Fibroblast of skin of left biceps (primary cell): ENCODE measurements around the gene HMX3.

Experiments
- DNase-seq, 2 experiments: peaks; one replicate each; pipeline ENCODE4 v3.0.0-alpha.2; 2013; ENCODE audit warnings: low read depth in 2 of 2

HMX3 gene

GRCh38 chr10:123135415-123136141 is at the start of gene HMX3:
HMX3 (plus strand) TSS chr10:123135970; CDS start chr10:123136051, 81 bp downstream.
- no peak for DNase-seq

- no peak for DNase-seq
Measured at GRCh38 chr10:123086281-123086680, 49.5 kb upstream of the HMX3 start.

- DNase-seq, result no peak
Measured at GRCh38 chr10:123087348-123087747, 48.4 kb upstream of the HMX3 start.

- DNase-seq, result no peak
Measured at GRCh38 chr10:123087786-123088185, 48.0 kb upstream of the HMX3 start.

- DNase-seq, result no peak
Measured at GRCh38 chr10:123092635-123093414, 42.9 kb upstream of the HMX3 start.

DNA sequence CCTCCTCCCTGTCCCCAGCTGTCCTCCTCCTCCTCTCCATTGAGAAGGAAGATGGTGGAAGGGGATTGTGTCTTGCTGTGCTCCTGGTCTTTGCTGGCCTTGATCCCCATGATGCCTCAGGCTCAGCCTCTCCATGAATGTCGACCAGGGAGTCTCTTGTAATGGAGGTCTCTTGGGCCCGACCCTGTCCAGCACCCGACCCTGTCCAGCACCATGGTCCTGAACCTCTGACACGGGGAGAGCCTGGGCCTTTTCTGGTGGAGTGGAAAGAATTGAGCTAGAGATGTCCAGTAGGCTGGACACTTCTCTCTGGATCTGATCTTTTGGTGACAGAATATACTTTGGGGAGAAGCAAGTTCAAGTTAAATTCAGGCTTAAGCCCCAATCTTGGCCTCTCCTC is 42.3 kb upstream of the HMX3 start:
- no peak for DNase-seq

DNA sequence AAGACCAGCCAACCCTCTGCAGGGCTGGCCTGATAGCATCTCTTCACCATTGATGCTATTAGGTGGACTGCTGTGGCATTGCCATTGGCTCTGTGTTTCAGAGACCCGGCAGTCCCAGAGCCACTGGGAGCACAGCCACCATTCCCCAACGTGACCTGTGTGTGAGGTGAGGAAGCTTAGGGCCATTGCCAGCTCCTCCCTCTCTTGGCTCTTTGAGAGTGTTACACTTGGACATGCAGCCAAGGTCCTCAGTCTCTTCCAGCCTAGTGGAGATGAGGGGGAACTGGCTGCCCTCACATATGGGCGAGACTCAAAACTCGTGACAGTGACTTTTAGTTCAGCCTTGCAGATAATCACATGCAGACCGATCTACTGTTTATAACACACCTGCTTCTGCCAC is 39.3 kb upstream of the HMX3 start:
- DNase-seq, result no peak

DNA sequence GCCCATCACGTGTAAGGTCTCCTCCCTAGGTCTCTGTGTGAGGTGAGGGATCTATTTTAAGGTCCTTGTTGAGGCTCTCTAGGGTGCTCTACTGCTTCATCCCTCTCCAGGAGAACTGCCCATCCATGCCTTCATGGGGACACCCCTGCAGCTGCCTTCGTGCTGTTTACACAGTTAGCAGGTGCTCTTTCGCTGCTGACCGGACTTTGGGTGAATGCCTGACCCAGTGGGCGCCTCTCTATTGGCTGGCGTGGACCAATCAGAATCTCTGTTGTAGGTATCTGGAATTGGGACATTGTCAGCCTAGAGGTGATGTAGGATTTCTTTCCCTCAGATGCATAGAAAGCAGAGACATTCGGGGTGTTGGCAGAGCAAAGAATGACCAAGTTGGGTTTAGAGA is 38.7 kb upstream of the HMX3 start:
- no peak for DNase-seq

GRCh38 chr10:123100030-123100762 is 35.6 kb upstream of the HMX3 start:
- DNase-seq, result no peak

- no peak for DNase-seq
Measured at GRCh38 chr10:123101872-123102271, 33.9 kb upstream of the HMX3 start.

GRCh38 chr10:123102673-123103072 is 33.1 kb upstream of the HMX3 start:
- no peak for DNase-seq

- DNase-seq, result no peak
Measured at GRCh38 chr10:123103944-123104343, 31.8 kb upstream of the HMX3 start.

- no peak for DNase-seq
Measured at GRCh38 chr10:123109466-123109865, 26.3 kb upstream of the HMX3 start.

DNA sequence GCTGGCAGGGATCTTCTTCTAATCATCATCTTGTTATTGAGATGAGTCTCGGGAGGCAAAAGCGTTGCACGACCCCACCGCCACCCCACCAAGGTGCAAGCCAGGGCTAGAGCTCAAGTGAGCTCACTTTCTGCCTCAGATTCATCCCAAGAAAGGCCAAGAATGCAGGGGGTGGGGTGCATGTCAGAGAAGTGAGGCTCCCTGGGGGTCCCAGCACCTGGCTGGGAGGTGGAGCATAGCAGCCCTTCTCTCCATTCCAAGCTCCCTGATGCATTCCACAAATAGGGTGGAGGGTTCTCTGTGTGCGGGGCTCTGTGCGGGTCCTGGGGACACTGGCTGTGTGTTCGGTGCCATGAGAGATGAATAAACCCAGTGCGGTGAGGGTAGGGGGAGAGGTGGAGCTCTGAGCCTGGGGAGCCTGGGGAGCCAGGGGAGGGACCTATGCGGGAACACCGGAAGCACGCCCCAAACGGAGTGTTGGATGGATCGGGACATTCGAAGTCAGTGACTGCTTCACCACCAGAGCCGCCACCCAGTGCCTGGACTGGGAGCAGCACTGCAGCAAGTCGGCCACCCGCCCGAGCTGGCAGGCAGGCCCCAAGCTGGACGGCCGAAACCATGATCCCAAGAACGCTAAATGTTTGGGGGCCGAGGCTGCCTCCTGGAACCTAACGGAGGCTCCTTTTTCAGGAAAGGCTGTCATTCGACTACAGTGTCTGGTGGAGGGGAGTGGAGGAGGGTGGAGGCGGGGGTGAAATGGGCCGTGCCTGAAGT is 17.9 kb upstream of the HMX3 start:
- no peak for DNase-seq

DNA sequence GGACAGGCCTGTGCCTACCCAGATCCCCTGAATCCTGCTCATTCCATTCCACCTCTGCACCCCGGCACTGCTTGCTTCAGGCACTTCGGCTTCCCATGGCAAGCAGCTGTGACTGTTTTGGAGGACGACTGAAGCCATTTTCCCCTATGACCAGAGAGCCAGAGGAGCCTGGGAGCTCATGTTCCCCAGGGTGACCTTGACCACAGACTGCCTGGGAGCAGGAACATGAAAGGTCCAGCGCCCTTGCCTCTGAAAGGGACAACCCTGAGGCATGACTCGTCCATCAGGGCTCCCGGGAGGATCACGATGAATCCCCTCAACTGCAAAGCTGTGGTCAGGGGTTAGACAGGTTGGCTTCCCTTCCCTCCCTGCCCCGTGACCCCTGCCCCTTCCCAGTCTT is 16.7 kb upstream of the HMX3 start:
- no peak for DNase-seq

- DNase-seq, result no peak
Measured at GRCh38 chr10:123126246-123126645, 9.5 kb upstream of the HMX3 start.

DNA sequence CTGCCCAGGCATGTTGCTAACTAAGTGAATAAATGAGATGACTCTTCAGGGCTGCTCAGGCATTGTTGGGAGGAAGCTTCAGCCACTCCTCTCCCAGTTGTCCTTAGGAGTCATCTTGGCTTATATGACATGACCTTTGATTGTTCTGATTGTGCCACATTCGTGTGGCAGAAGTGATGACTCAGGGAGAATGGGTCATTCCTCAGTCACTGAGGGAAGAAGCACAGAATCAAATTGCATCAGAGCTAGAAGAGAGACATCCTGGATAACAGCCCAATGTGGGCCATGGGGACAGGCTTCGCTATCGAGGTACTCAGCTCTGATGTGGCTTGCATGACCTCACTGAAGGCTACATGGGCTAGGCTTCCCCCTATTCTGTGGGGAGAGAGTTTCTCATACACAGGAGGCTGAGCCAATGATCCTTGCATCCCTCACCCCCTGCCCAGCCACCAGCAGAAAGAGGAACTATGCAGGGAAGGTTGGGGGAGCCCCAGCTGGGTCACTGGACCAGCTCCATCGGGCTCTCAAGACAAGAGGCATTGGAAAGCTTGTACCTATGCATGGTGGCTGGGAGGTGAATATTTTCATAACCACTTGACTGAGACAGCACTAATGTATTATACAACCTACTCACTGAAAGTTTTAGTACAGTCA is 6.0 kb upstream of the HMX3 start:
- no peak for DNase-seq

GRCh38 chr10:123132576-123133477 is 2.9 kb upstream of the HMX3 start:
- DNase-seq, result peak; percentile 24 to 30

GRCh38 chr10:123133541-123134342 is 2.0 kb upstream of the HMX3 start:
- no peak for DNase-seq
